Head of caudate nucleus (tissue), 42 donors: ENCODE results near the gene MSH3.
"Not testable (repeated sequence)": the region's sequence is repeated elsewhere in the genome, so short reads cannot be mapped to it uniquely, and the experiment has no call there.

ENCODE experiments used
- DNase-seq, 42 donors: peaks; one replicate each; pipeline versions ENCODE4 v3.0.0 to v3.0.0-alpha.2; 2020 to 2021; ENCODE audit warnings: mixed read lengths in 7 of 42
- intact Hi-C: fragments of 100-400 bp; cut with DNase I; formaldehyde crosslinking; loops from one replicate; pipeline ENCODE4 v1.15.0; 2022

MSH3 gene

GRCh38 chr5:80780024-80780423 lies 125.6 kb downstream of the MSH3 start:
- intact Hi-C loops = no loop called here

GRCh38 chr5:80780761-80781285 lies 126.4 kb downstream of the MSH3 start:
- intact Hi-C loops = no loop called here
- no peak for DNase-seq

More at GRCh38 chr5:80780024-80780423, 125.6 kb downstream of the MSH3 start:
- no peak for DNase-seq

DNA sequence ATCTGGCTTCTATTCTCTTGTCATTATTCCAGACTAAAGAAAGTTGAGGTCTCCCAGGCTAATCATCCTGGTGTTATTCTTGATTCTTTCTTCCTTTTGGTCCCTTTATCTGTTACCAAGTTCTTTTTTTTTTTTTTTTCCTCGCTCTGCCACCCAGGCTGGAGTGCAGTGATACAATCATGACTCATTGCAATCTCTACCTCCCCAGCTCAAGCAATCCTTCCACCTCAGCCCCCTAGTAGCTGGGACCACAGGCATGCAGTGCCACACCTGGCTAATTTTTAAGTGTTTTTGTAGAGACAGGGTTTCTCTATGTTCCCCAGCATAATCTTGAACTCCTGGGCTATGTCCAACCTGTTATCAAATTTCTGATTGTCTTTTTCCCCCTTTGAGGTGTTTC lies 126.9 kb downstream of the MSH3 start:
- peak in 1 of 42 donors; percentile 20 for DNase-seq
- intact Hi-C loops = no loop called here

DNA sequence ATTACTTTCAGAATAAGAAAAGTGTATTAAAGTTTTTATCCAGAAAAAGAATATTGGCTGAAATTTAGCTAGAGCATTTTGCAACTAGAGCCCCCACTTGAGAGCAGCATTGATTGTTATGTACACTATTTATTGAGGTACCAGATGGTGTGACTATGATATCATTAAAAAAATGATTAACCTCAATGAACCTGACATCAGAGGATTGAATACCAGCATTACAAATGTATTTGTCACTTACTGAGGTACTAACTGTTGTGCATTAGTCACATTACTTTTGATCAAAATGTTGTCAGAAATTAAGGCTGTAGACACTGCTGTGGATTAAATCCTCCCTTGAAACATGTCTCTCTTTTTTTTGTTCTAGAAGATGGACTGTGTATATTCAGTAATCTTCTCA lies 128.2 kb downstream of the MSH3 start:
- intact Hi-C loops = no loop called here
- no peak for DNase-seq

- intact Hi-C loops, DNase-seq: not testable (repeated sequence)
Observed at GRCh38 chr5:80783751-80784150, 129.3 kb downstream of the MSH3 start.

DNA sequence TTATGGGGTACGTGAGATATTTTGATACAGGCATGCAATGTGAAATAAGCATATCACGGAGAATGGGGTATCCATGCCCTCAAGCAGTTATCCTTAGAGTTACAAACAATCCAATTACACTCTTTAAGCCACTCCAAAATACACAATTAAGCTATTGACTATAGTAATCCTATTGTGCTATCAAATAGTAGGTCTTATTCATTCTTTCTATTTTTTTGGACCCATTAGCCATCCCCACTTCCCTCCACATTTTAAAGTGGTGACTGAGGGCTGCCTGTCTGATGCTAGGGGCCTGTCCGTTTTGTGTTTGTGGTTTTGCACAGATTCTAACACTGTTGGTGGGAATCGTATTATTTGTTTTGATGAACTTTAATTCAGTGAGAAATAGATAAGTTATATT lies 130.0 kb downstream of the MSH3 start:
- DNase-seq = no peak
- intact Hi-C loops = no loop called here

- DNase-seq, intact Hi-C loops: not testable (repeated sequence)
Observed at GRCh38 chr5:80789319-80790016, 135.0 kb downstream of the MSH3 start.

- no peak for DNase-seq
- intact Hi-C loops = no loop called here
Observed at GRCh38 chr5:80790698-80791097, 136.2 kb downstream of the MSH3 start.

GRCh38 chr5:80793354-80793753 lies 138.9 kb downstream of the MSH3 start:
- intact Hi-C loops = no loop called here
- DNase-seq = no peak

DNA sequence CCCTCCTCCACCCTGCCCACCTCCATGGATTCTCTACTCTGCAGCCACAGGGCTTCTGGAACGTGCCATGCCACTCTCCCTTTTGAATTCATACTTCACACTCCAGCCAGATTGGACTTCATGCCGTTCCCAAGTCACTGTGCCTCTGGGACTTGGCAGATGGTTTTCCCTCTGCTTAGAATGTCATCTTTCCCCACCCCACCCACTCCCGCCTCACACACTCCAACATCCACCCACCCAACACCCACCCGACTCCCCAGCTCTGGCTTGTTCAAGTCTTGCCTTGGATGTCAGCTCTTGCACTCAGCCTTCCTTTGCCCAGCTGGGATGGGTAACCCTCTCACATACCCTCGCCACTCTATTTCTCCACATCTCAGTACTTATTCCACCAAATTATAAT lies 142.4 kb downstream of the MSH3 start:
- intact Hi-C loops = no loop called here
- DNase-seq = no peak

GRCh38 chr5:80797428-80798024 lies 143.1 kb downstream of the MSH3 start:
- DNase-seq = no peak
- intact Hi-C loops = no loop called here

- DNase-seq = no peak
- intact Hi-C loops = no loop called here
Observed at GRCh38 chr5:80798166-80798565, 143.7 kb downstream of the MSH3 start.

DNA sequence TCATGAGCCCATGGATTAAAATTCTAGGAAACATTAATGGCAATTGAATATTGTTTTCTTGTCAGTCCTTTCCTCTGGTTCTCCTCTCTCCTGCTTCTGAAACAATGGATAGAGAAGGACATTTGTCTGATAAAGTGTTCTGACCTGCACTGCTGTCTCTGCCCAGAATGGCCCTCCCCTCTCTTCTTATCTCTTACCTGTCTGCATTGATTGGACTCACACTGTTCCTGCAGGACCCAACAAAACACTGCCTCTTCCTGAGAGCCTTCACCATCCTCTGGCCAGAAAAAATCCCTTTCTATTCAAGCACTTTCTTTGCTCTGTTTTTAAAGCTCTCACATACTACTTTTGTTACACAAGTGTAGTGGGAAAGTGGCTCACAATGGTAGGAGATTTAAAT lies 144.2 kb downstream of the MSH3 start:
- no peak for DNase-seq
- intact Hi-C loops = no loop called here

DNA sequence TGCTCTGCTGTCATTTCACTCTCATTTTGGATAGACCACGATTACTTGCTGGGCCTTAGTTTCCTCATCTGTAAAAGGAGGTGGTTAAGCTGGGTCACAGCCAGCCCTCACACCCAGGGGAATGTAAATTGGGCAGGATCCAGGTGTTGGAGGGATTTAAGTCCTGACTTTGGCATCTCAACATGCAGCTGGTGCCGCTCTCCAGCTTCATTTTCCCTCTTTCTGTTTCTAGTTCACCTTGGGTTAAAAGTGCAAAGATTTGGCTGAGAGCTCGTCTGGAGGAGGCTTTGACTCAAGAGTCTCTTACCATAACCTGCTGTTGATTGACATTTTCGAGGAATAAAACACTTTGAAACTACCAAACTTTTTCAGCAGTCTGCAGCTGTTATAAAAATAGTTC lies 144.6 kb downstream of the MSH3 start:
- peak in 23 of 42 donors; percentile 8 to 76 (median 31) for DNase-seq
- intact Hi-C loops = no loop called here

- no peak for DNase-seq
- intact Hi-C loops = no loop called here
Observed at GRCh38 chr5:80799573-80799972, 145.1 kb downstream of the MSH3 start.

DNA sequence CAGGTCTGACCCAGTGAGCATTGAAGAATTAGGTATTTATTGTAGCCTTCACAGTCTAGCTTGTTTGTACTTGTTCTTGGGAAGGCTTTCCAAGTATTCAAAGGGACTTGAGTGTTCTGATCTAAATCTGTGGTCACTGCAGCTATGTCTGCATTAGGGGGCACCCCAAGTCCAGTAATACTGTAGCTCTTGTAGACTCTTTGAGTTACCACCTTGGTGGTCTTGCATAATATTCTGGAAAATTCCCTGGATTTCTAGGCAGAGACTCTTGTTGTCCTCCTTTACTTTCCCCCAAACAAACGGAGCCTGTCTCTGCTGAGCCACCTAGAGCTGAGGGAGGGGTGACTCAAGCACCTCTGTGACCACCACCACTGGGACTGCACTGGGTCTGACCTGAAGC lies 149.9 kb downstream of the MSH3 start:
- DNase-seq = no peak
- intact Hi-C loops = no loop called here

DNA sequence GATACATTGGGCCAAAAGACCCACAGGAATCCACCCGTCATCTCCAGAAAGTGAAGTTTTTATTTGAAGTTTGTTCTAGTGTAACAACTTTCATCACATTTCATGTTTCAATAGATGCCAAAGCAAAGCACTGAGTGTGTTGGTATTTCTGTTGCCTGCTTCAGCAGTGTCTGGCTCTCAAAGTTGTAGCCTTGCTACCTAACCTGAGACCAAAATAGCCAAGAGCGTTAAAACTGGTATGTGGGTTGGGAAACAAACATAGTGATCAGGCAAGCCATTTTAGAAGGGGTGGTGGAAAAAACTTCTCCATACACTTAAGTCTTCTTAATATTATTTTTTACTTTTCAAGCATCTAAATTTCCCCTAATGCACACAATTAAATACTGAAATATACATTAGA lies 150.6 kb downstream of the MSH3 start:
- no peak for DNase-seq
- intact Hi-C loops = no loop called here

DNA sequence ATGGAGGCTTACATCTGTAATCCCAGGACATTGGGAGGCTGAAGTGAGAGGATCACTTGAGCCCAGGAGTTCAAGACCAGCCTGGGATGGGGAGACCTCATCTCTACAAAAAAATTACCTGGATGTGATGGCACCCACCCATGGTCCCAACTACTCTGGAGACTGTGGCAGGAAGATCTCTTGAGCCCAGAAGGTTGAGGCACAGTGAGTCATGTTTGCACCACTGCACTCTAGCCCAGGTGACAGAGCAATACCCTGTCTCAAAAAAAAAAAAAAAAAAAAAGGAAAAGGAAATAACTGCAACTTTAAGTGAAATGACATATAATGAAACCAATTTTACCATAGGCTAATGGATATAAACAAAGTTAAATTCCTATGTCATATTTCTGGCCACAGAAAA lies 152.5 kb downstream of the MSH3 start:
- DNase-seq = no peak
- intact Hi-C loops = no loop called here

- DNase-seq = no peak
- intact Hi-C loops = no loop called here
Observed at GRCh38 chr5:80809451-80809850, 155.0 kb downstream of the MSH3 start.

- intact Hi-C loops = no loop called here
- no peak for DNase-seq
Observed at GRCh38 chr5:80810425-80810824, 156.0 kb downstream of the MSH3 start.

DNA sequence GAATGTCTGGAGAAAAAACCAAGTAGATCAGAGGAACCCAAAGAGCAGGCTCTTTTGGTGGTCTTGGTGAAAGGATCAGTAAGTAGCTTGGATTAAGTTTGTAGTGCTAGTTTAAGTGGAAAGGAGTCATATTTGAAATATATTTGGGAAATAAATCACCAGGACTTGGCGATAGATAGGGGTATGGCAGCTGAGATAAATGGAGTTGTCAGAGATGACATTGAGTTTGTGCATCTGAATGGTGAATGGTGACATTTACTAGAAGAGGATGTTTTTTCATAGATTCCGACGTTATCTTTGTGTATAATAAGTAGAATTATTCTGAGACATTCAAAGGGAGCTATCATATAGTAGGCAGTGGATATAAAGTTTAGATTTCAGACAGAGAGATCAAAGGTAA lies 162.1 kb downstream of the MSH3 start:
- intact Hi-C loops = no loop called here
- no peak for DNase-seq
